Measurements from ENCODE around the gene CADM3.

GRCh38 chr1:159181328-159182024 is 10.1 kb downstream of the CADM3 start:
- TF ChIP-seq CTCF (IDR thresholded peaks at IDR 0.05; ENCODE audit: poor library complexity) (no peak), EZH2phosphoT487 (IDR thresholded peaks at IDR 0.05; ENCODE audit: low read depth, severe bottlenecking, unreplicated experiment) (no peak)
